ENCODE data around the gene OTUD1. TPM values are rescaled to one million over a fixed set of nuclear protein-coding genes. Genes with fewer than 3 reads are reported as not detected.

OTUD1 gene
- total and polyA plus RNA-seq, 2 of the 4 experiments (the other 2 are of a cell fraction): 1.3 to 1.4 TPM

GRCh38 chr10:23453465-23453864 lies 14.6 kb downstream of the OTUD1 start:
- no peak overlapping the region for H2BK15ac ChIP-seq (ENCODE audit: low read depth, low read length)
- no peak overlapping the region for H4K5ac ChIP-seq (ENCODE audit: low read depth, low read length)
- no peaks in the 10 kb centered on the region for H3K27me3 ChIP-seq (ENCODE audit: control insufficient read depth, insufficient read depth, low read length)
- no peak overlapping the region for H2BK5ac ChIP-seq (ENCODE audit: low read depth, low read length, poor library complexity, severe bottlenecking)
- H3K56ac ChIP-seq (ENCODE audit: extremely low read depth, insufficient read depth, low read length): no peak overlapping the region
- no peaks in the 10 kb centered on the region for H3K79me1 ChIP-seq (ENCODE audit: low read depth in 1 of 2, low read length in 2 of 2)
- H2BK120ac ChIP-seq (ENCODE audit: low read depth, low read length): no peak overlapping the region
- dilution Hi-C loops (cut with HindIII; ENCODE audit: low sequenced_read_pairs, unreplicated experiment) (no loop called here), in situ Hi-C loops (cut with MboI; ENCODE audit: low sequenced_read_pairs) (no loop called here), intact Hi-C loops (cut with micrococcal nuclease) (no loop called here)
- H3K14ac ChIP-seq (replicated peaks; ENCODE audit: low read depth, low read length): no peak overlapping the region
- H3K4me1 ChIP-seq (ENCODE audit: control insufficient read depth, insufficient read depth, low read length): no peaks in the 10 kb centered on the region
- no peak overlapping the region for H2AK5ac ChIP-seq (ENCODE audit: low read depth, low read length)
- no peak overlapping the region for H3K4ac ChIP-seq (ENCODE audit: low read depth, low read length)
- no peaks in the 10 kb centered on the region for H3K36me3 ChIP-seq (ENCODE audit: control insufficient read depth, insufficient read depth, low read length)
- no peak overlapping the region for H2AK9ac ChIP-seq (replicated peaks; ENCODE audit: low read depth, low read length, poor library complexity)
- ChIA-PET CTCF (interaction anchor here (0.5 kb wide), 1 partner anchor 51 kb away, joined by 3 read pairs; no protein-coding TSS in a partner anchor), POLR2A (ENCODE audit: unreplicated experiment) (no interaction called here)
- H3K4me3 ChIP-seq (ENCODE audit: insufficient read depth, low read depth, low read length): no peak overlapping the region
- H3K23ac ChIP-seq (ENCODE audit: low read depth, low read length): no peak overlapping the region
- no peak overlapping the region for H2AFZ ChIP-seq (replicated peaks; ENCODE audit: low read length, poor library complexity)
- H3K18ac ChIP-seq (ENCODE audit: low read depth, low read length): no peak overlapping the region
- ATAC-seq (ENCODE audit: low read depth) (no peak), DNase-seq (no peak)
- no peaks in the 10 kb centered on the region for H4K20me1 ChIP-seq (ENCODE audit: insufficient read depth, low read length)
- no TSS peak for BruUV-seq (replicated peaks)
- TF ChIP-seq, protein P1, sequence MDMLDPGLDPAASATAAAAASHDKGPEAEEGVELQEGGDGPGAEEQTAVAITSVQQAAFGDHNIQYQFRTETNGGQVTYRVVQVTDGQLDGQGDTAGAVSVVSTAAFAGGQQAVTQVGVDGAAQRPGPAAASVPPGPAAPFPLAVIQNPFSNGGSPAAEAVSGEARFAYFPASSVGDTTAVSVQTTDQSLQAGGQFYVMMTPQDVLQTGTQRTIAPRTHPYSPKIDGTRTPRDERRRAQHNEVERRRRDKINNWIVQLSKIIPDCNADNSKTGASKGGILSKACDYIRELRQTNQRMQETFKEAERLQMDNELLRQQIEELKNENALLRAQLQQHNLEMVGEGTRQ (IDR thresholded peaks at IDR 0.05; ENCODE audit: low read depth, low read length): no peak
- no peak for TF ChIP-seq CHD1 (IDR thresholded peaks at IDR 0.05; ENCODE audit: low read depth, low read length)
- no peak for TF ChIP-seq MAZ (IDR thresholded peaks at IDR 0.05; ENCODE audit: borderline replicate concordance, low read depth, low read length)
- TF ChIP-seq POLR2A (IDR thresholded peaks at IDR 0.05; ENCODE audit: low read depth, low read length): no peak
- TF ChIP-seq CEBPB (IDR thresholded peaks at IDR 0.05; ENCODE audit: low read depth, low read length): no peak
- TF ChIP-seq, protein P2, sequence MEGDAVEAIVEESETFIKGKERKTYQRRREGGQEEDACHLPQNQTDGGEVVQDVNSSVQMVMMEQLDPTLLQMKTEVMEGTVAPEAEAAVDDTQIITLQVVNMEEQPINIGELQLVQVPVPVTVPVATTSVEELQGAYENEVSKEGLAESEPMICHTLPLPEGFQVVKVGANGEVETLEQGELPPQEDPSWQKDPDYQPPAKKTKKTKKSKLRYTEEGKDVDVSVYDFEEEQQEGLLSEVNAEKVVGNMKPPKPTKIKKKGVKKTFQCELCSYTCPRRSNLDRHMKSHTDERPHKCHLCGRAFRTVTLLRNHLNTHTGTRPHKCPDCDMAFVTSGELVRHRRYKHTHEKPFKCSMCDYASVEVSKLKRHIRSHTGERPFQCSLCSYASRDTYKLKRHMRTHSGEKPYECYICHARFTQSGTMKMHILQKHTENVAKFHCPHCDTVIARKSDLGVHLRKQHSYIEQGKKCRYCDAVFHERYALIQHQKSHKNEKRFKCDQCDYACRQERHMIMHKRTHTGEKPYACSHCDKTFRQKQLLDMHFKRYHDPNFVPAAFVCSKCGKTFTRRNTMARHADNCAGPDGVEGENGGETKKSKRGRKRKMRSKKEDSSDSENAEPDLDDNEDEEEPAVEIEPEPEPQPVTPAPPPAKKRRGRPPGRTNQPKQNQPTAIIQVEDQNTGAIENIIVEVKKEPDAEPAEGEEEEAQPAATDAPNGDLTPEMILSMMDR (conservative IDR thresholded peaks at IDR 0.05; ENCODE audit: low read depth, low read length): no peak
- TF ChIP-seq, protein P3, sequence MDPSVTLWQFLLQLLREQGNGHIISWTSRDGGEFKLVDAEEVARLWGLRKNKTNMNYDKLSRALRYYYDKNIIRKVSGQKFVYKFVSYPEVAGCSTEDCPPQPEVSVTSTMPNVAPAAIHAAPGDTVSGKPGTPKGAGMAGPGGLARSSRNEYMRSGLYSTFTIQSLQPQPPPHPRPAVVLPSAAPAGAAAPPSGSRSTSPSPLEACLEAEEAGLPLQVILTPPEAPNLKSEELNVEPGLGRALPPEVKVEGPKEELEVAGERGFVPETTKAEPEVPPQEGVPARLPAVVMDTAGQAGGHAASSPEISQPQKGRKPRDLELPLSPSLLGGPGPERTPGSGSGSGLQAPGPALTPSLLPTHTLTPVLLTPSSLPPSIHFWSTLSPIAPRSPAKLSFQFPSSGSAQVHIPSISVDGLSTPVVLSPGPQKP (IDR thresholded peaks at IDR 0.05; ENCODE audit: borderline replicate concordance, low read depth, low read length): no peak
- TF ChIP-seq FOS (IDR thresholded peaks at IDR 0.05; ENCODE audit: low read depth, low read length): no peak
- no peak for TF ChIP-seq RCOR1 (IDR thresholded peaks at IDR 0.05; ENCODE audit: insufficient replicate concordance, low read length)
- TF ChIP-seq SMC3 (IDR thresholded peaks at IDR 0.05; ENCODE audit: low read depth, low read length): no peak
- TF ChIP-seq RFX5 (IDR thresholded peaks at IDR 0.05; ENCODE audit: low read depth, low read length): no peak
- TF ChIP-seq NFE2L2 (IDR thresholded peaks at IDR 0.05; ENCODE audit: low read depth, low read length): no peak
- TF ChIP-seq BHLHE40 (IDR thresholded peaks at IDR 0.05; ENCODE audit: low read depth, low read length): no peak
- no peak for TF ChIP-seq MAFK (IDR thresholded peaks at IDR 0.05; ENCODE audit: low read depth, low read length)
- TF ChIP-seq MXI1 (IDR thresholded peaks at IDR 0.05; ENCODE audit: borderline replicate concordance, low read depth, low read length): no peak
- no peak for TF ChIP-seq RAD21 (IDR thresholded peaks at IDR 0.05; ENCODE audit: low read length)
- no peaks in the 10 kb centered on the region for H3K9me3 ChIP-seq (ENCODE audit: control insufficient read depth, insufficient read depth, low read length)
- WGBS, 2 experiments (ENCODE audit: extremely low coverage in 2 of 2, insufficient read length in 1 of 2): no CpG with 5 or more reads among the region's 4 CpGs
- H3K4me2 ChIP-seq (ENCODE audit: low read depth, low read length): no peak overlapping the region
- no peak overlapping the region for H4K91ac ChIP-seq (ENCODE audit: insufficient read depth, low read depth, low read length)
- H3K9me1 ChIP-seq (ENCODE audit: insufficient read depth, low read length): no peaks in the 10 kb centered on the region
- no peak overlapping the region for H2BK20ac ChIP-seq (ENCODE audit: low read depth, low read length)
- H3K9ac ChIP-seq (ENCODE audit: low read depth, low read length): no peak overlapping the region
- no peak overlapping the region for H3K27ac ChIP-seq (ENCODE audit: insufficient read depth, low read length)
- no peak overlapping the region for H4K8ac ChIP-seq (ENCODE audit: low read depth in 2 of 2, low read length in 2 of 2)

All from IMR-90 (cell line).